COLO668 (cell line): ENCODE results near the gene COX7A1.
"Not testable (repeated sequence)": the region's sequence is repeated elsewhere in the genome, so short reads cannot be mapped to it uniquely, and the experiment has no call there.

Experiments
- DNase-seq: peaks from one replicate; lab custom pipeline; 2025; ENCODE audit not compliant: unreplicated experiment; lab: John Stamatoyannopoulos, UW

Gene COX7A1

GRCh38 chr19:36152352-36153091 is at the start of gene COX7A1:
Gene COX7A1 (minus strand): TSS chr19:36152447. CDS start chr19:36152407, 40 bp downstream.
- DNase-seq, result no peak

GRCh38 chr19:36201684-36202083 is 49.4 kb upstream of the COX7A1 start:
- no peak for DNase-seq

- no peak for DNase-seq
Measured at GRCh38 chr19:36198119-36198518, 45.9 kb upstream of the COX7A1 start.

- DNase-seq, result no peak
Measured at GRCh38 chr19:36196249-36196648, 44.0 kb upstream of the COX7A1 start.

GRCh38 chr19:36186722-36187121 is 34.5 kb upstream of the COX7A1 start:
- DNase-seq, result not testable (repeated sequence)

- DNase-seq, result no peak
Measured at GRCh38 chr19:36183245-36183628, 31.0 kb upstream of the COX7A1 start.

GRCh38 chr19:36182612-36183244 is 30.5 kb upstream of the COX7A1 start:
- no peak for DNase-seq

- DNase-seq, result not testable (repeated sequence)
Measured at GRCh38 chr19:36179077-36179476, 26.8 kb upstream of the COX7A1 start.

- not testable (repeated sequence) for DNase-seq
Measured at GRCh38 chr19:36173846-36174245, 21.6 kb upstream of the COX7A1 start.

- no peak for DNase-seq
Measured at GRCh38 chr19:36172852-36173251, 20.6 kb upstream of the COX7A1 start.

GRCh38 chr19:36169084-36169760 is 17.0 kb upstream of the COX7A1 start:
- DNase-seq, result peak; percentile 64

- no peak for DNase-seq
Measured at GRCh38 chr19:36163813-36164212, 11.6 kb upstream of the COX7A1 start.

GRCh38 chr19:36160821-36161596 is 8.8 kb upstream of the COX7A1 start:
- DNase-seq, result no peak

- no peak for DNase-seq
Measured at GRCh38 chr19:36153126-36153525, 879 bp upstream of the COX7A1 start.

GRCh38 chr19:36152019-36152351 is 262 bp downstream of the COX7A1 start:
- DNase-seq, result no peak

- no peak for DNase-seq
Measured at GRCh38 chr19:36151144-36152018, 866 bp downstream of the COX7A1 start.

- DNase-seq, result no peak
Measured at GRCh38 chr19:36150586-36150985, 1.7 kb downstream of the COX7A1 start.

- no peak for DNase-seq
Measured at GRCh38 chr19:36149673-36150406, 2.4 kb downstream of the COX7A1 start.

- DNase-seq, result no peak
Measured at GRCh38 chr19:36144624-36145023, 7.6 kb downstream of the COX7A1 start.

- DNase-seq, result no peak
Measured at GRCh38 chr19:36142496-36142895, 9.8 kb downstream of the COX7A1 start.
